Peyer's patch (tissue), 4 donors: ENCODE measurements around the gene ATXN1.

Experiments
- CTCF ChIP-seq, 6 experiments: fragments of 450-650 bp in 4 of 6; fragments of 200-600 bp in 2 of 6; sonication (generic) in 1 of 6; IDR thresholded peaks; one replicate each; pipeline ENCODE4 v1.5.1; 2017 to 2019; ENCODE audit warnings: antibody characterized with exemption in 6 of 6, mild to moderate bottlenecking in 3 of 6, moderate library complexity in 1 of 6
- POLR2A ChIP-seq, 2 donors: fragments of 450-650 bp; IDR thresholded peaks; one replicate each; pipeline ENCODE4 v1.5.1; 2017; ENCODE audit warnings: antibody characterized with exemption in 2 of 2, mild to moderate bottlenecking in 2 of 2, moderate library complexity in 2 of 2

GRCh38 chr6:16800341-16800740 lies 39.1 kb upstream of the ATXN1 start:
- TF ChIP-seq CTCF (IDR thresholded peaks at IDR 0.05) (no peak), POLR2A (IDR thresholded peaks at IDR 0.05) (no peak)
